Measurements from ENCODE around the gene BBS4. TPM values are rescaled to one million over a fixed set of nuclear protein-coding genes. Genes with fewer than 3 reads are reported as not detected.
"Not testable (repeated sequence)": the region's sequence is repeated elsewhere in the genome, so short reads cannot be mapped to it uniquely, and the experiment has no call there.

Gene BBS4
- total and polyA plus RNA-seq, 2 donors: 15.7 to 20.7 TPM

DNA sequence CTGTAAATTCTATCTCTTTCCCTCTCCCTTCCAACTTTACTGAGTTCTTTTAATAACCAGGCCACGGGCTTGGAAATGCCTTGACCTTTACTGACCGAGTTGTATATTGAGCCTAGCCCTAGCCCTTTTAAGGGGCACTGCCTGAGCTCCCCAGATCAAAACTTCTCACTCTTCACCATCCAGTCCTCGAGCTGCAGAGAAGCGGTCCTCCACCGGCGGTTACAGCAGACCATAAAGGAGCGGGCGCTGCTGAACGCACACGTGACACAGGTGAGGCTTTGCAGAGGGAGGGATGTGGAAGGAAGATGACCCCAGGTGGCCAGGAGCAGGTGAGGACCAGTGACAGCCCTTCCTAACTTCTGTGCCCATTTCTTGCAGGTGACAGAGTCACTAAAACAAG lies 24.9 kb upstream of the BBS4 start:
- not testable (repeated sequence) for H3K27me3 ChIP-seq (ENCODE audit: control insufficient read depth in 2 of 2, insufficient read depth in 1 of 2, low read length in 1 of 2); H3K36me3 ChIP-seq (ENCODE audit: control insufficient read depth in 2 of 2, insufficient read depth in 2 of 2, low read length in 1 of 2); DNase-seq (ENCODE audit: low read depth in 6 of 9, low spot score in 9 of 9); H3K27ac ChIP-seq (ENCODE audit: low read depth in 1 of 2, low read length in 1 of 2); H3K9me3 ChIP-seq (ENCODE audit: control insufficient read depth in 2 of 2, insufficient read depth in 1 of 2, low read length in 1 of 2); H3K4me3 ChIP-seq (ENCODE audit: low read length in 2 of 2); H3K4me1 ChIP-seq (ENCODE audit: control insufficient read depth in 2 of 2, insufficient read depth in 2 of 2, low read length in 2 of 2)
- WGBS: 91% methylated on average over 8 of the region's 10 CpGs

- not testable (repeated sequence) for H3K27ac ChIP-seq (ENCODE audit: low read depth in 1 of 2, low read length in 1 of 2); H3K27me3 ChIP-seq (ENCODE audit: control insufficient read depth in 2 of 2, insufficient read depth in 1 of 2, low read length in 1 of 2); H3K4me1 ChIP-seq (ENCODE audit: control insufficient read depth in 2 of 2, insufficient read depth in 2 of 2, low read length in 2 of 2); DNase-seq (ENCODE audit: low read depth in 6 of 9, low spot score in 9 of 9); H3K4me3 ChIP-seq (ENCODE audit: low read length in 2 of 2); H3K9me3 ChIP-seq (ENCODE audit: control insufficient read depth in 2 of 2, insufficient read depth in 1 of 2, low read length in 1 of 2); H3K36me3 ChIP-seq (ENCODE audit: control insufficient read depth in 2 of 2, insufficient read depth in 2 of 2, low read length in 1 of 2)
- WGBS: no CpG with 5 or more reads among the region's 8 CpGs
Measured at GRCh38 chr15:72663931-72664330, 22.1 kb upstream of the BBS4 start.

- WGBS: 85% methylated on average over 5 of the region's 11 CpGs
- H3K4me3 ChIP-seq (ENCODE audit: low read length in 2 of 2); H3K9me3 ChIP-seq (ENCODE audit: control insufficient read depth in 2 of 2, insufficient read depth in 1 of 2, low read length in 1 of 2); DNase-seq (ENCODE audit: low read depth in 6 of 9, low spot score in 9 of 9); H3K27me3 ChIP-seq (ENCODE audit: control insufficient read depth in 2 of 2, insufficient read depth in 1 of 2, low read length in 1 of 2); H3K4me1 ChIP-seq (ENCODE audit: control insufficient read depth in 2 of 2, insufficient read depth in 2 of 2, low read length in 2 of 2); H3K27ac ChIP-seq (ENCODE audit: low read depth in 1 of 2, low read length in 1 of 2); H3K36me3 ChIP-seq (ENCODE audit: control insufficient read depth in 2 of 2, insufficient read depth in 2 of 2, low read length in 1 of 2): not testable (repeated sequence)
Measured at GRCh38 chr15:72665706-72666105, 20.3 kb upstream of the BBS4 start.

GRCh38 chr15:72669803-72670202 lies 16.2 kb upstream of the BBS4 start:
- H3K4me3 ChIP-seq (ENCODE audit: low read length in 2 of 2); DNase-seq (ENCODE audit: low read depth in 6 of 9, low spot score in 9 of 9); H3K9me3 ChIP-seq (ENCODE audit: control insufficient read depth in 2 of 2, insufficient read depth in 1 of 2, low read length in 1 of 2); H3K27ac ChIP-seq (ENCODE audit: low read depth in 1 of 2, low read length in 1 of 2); H3K36me3 ChIP-seq (ENCODE audit: control insufficient read depth in 2 of 2, insufficient read depth in 2 of 2, low read length in 1 of 2); H3K4me1 ChIP-seq (ENCODE audit: control insufficient read depth in 2 of 2, insufficient read depth in 2 of 2, low read length in 2 of 2); H3K27me3 ChIP-seq (ENCODE audit: control insufficient read depth in 2 of 2, insufficient read depth in 1 of 2, low read length in 1 of 2): not testable (repeated sequence)
- WGBS: 93% methylated on average over 5 of the region's 6 CpGs

DNA sequence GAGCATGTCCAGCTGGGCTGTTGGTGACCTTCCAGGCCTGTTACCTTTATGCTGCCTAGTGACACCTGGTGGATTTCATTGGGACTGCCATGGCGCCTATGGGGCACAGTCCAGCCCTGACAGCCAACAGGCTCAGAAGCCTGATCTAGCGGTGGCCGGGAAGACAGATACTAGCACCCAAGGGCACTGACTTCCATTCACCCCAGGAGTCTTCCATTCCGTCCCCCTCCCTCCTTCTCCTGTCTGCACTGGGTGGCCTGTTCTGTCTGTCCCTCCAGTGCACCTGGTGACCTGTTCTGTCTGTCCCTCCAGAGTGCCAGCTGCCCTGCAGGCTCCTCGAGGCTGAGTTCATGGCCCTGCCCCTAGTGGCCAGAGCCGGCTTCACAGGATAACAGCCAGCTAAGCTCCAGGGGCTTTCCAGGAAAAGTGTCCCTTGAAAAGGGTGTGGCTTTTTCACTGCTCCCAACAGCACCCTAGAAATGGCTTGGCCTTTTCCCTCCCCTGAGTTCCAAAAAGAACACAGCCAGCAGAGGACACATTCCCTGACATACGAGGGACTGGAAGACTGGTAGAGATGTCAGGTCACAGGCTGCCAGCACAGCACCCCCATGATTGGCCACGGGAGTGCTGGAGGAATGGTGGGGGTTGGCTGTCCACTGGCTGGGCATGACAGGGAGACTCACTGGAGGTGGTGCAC lies 15.2 kb upstream of the BBS4 start:
- H3K36me3 ChIP-seq (ENCODE audit: control insufficient read depth in 2 of 2, insufficient read depth in 2 of 2, low read length in 1 of 2); H3K4me1 ChIP-seq (ENCODE audit: control insufficient read depth in 2 of 2, insufficient read depth in 2 of 2, low read length in 2 of 2); H3K9me3 ChIP-seq (ENCODE audit: control insufficient read depth in 2 of 2, insufficient read depth in 1 of 2, low read length in 1 of 2); H3K4me3 ChIP-seq (ENCODE audit: low read length in 2 of 2); H3K27ac ChIP-seq (ENCODE audit: low read depth in 1 of 2, low read length in 1 of 2); H3K27me3 ChIP-seq (ENCODE audit: control insufficient read depth in 2 of 2, insufficient read depth in 1 of 2, low read length in 1 of 2): not testable (repeated sequence)
- 9% methylated on average over 8 of the region's 8 CpGs for WGBS
- DNase-seq (ENCODE audit: low read depth in 6 of 9, low spot score in 9 of 9): peak in 7 of 9 donors; percentile 29 to 76 (median 45)

GRCh38 chr15:72671525-72671924 lies 14.5 kb upstream of the BBS4 start:
- no peak for DNase-seq (ENCODE audit: low read depth in 6 of 9, low spot score in 9 of 9)
- Histone ChIP-seq H3K36me3 (ENCODE audit: control insufficient read depth in 2 of 2, insufficient read depth in 2 of 2, low read length in 1 of 2) (no peaks in the 10 kb centered on the region), H3K27me3 (ENCODE audit: control insufficient read depth in 2 of 2, insufficient read depth in 1 of 2, low read length in 1 of 2) (peaks cover 0 to 5% of the 10 kb centered on the region in 2 donors), H3K27ac (ENCODE audit: low read depth in 1 of 2, low read length in 1 of 2) (no peak overlapping the region), H3K4me1 (ENCODE audit: control insufficient read depth in 2 of 2, insufficient read depth in 2 of 2, low read length in 2 of 2) (peaks cover 0 to 5% of the 10 kb centered on the region in 2 donors), H3K9me3 (ENCODE audit: control insufficient read depth in 2 of 2, insufficient read depth in 1 of 2, low read length in 1 of 2) (no peaks in the 10 kb centered on the region), H3K4me3 (ENCODE audit: low read length in 2 of 2) (no peak overlapping the region)
- 29% methylated on average over 3 of the region's 3 CpGs for WGBS

GRCh38 chr15:72676838-72677237 lies 9.2 kb upstream of the BBS4 start:
- Histone ChIP-seq H3K36me3 (ENCODE audit: control insufficient read depth in 2 of 2, insufficient read depth in 2 of 2, low read length in 1 of 2) (no peaks in the 10 kb centered on the region), H3K4me1 (ENCODE audit: control insufficient read depth in 2 of 2, insufficient read depth in 2 of 2, low read length in 2 of 2) (no peaks in the 10 kb centered on the region), H3K4me3 (ENCODE audit: low read length in 2 of 2) (no peak overlapping the region), H3K27me3 (ENCODE audit: control insufficient read depth in 2 of 2, insufficient read depth in 1 of 2, low read length in 1 of 2) (peaks cover 0 to 14% of the 10 kb centered on the region in 2 donors), H3K9me3 (ENCODE audit: control insufficient read depth in 2 of 2, insufficient read depth in 1 of 2, low read length in 1 of 2) (no peaks in the 10 kb centered on the region), H3K27ac (ENCODE audit: low read depth in 1 of 2, low read length in 1 of 2) (no peak overlapping the region)
- no peak for DNase-seq (ENCODE audit: low read depth in 6 of 9, low spot score in 9 of 9)
- 98% methylated on average over 4 of the region's 4 CpGs for WGBS

GRCh38 chr15:72680931-72681330 lies 5.1 kb upstream of the BBS4 start:
- no peak overlapping the region for H3K27ac ChIP-seq (ENCODE audit: low read depth in 1 of 2, low read length in 1 of 2)
- H3K4me3 ChIP-seq (ENCODE audit: low read length in 2 of 2): no peak overlapping the region
- 38% methylated on average over 3 of the region's 3 CpGs for WGBS
- DNase-seq (ENCODE audit: low read depth in 6 of 9, low spot score in 9 of 9): no peak
- H3K36me3 ChIP-seq (ENCODE audit: control insufficient read depth in 2 of 2, insufficient read depth in 2 of 2, low read length in 1 of 2): no peaks in the 10 kb centered on the region
- peaks cover 0 to 4% of the 10 kb centered on the region in 2 donors for H3K4me1 ChIP-seq (ENCODE audit: control insufficient read depth in 2 of 2, insufficient read depth in 2 of 2, low read length in 2 of 2)
- no peaks in the 10 kb centered on the region for H3K9me3 ChIP-seq (ENCODE audit: control insufficient read depth in 2 of 2, insufficient read depth in 1 of 2, low read length in 1 of 2)
- H3K27me3 ChIP-seq (ENCODE audit: control insufficient read depth in 2 of 2, insufficient read depth in 1 of 2, low read length in 1 of 2): peaks cover 0 to 12% of the 10 kb centered on the region in 2 donors

DNA sequence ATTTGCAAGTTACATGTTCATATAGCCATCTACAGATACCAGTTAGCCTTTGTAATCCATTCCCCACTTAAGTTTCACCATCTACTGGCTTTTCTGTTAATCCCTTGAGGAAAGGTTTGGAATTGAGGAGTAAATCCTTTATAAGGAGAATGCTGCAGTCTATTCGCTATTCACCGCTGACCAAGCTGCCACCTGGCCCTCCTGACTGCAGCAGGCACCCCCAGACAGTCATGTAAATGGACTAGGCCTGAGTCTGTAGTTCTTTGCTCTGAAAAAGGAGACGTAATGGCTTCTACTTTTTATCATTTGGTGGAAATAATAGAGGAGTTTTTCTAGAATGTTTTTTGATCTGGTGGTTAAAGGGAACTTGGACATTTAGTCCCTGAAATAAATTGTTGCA lies 3.2 kb upstream of the BBS4 start:
- Histone ChIP-seq H3K27ac (ENCODE audit: low read depth in 1 of 2, low read length in 1 of 2) (no peak overlapping the region), H3K4me1 (ENCODE audit: control insufficient read depth in 2 of 2, insufficient read depth in 2 of 2, low read length in 2 of 2) (peaks cover 0 to 7% of the 10 kb centered on the region in 2 donors), H3K4me3 (ENCODE audit: low read length in 2 of 2) (no peak overlapping the region), H3K36me3 (ENCODE audit: control insufficient read depth in 2 of 2, insufficient read depth in 2 of 2, low read length in 1 of 2) (no peaks in the 10 kb centered on the region), H3K27me3 (ENCODE audit: control insufficient read depth in 2 of 2, insufficient read depth in 1 of 2, low read length in 1 of 2) (peaks cover 0 to 12% of the 10 kb centered on the region in 2 donors), H3K9me3 (ENCODE audit: control insufficient read depth in 2 of 2, insufficient read depth in 1 of 2, low read length in 1 of 2) (no peaks in the 10 kb centered on the region)
- no peak for DNase-seq (ENCODE audit: low read depth in 6 of 9, low spot score in 9 of 9)
- 96% methylated on average over 3 of the region's 3 CpGs for WGBS

Measured in thymus (tissue), 11 donors.